G401.6 (cell line): ENCODE results near the gene FBXO34.

Experiments
- FAIRE-seq: peaks from 2 replicates; lab custom pipeline; 2012; peaks lifted over from hg19 to GRCh38; lab: Jason Lieb, UNC

Gene FBXO34

GRCh38 chr14:55270832-55271571 lies at the start of gene FBXO34:
FBXO34 (plus strand) TSS chr14:55271421; CDS start chr14:55350391, 78,970 bp downstream.
- peak; percentile 97 for FAIRE-seq

DNA sequence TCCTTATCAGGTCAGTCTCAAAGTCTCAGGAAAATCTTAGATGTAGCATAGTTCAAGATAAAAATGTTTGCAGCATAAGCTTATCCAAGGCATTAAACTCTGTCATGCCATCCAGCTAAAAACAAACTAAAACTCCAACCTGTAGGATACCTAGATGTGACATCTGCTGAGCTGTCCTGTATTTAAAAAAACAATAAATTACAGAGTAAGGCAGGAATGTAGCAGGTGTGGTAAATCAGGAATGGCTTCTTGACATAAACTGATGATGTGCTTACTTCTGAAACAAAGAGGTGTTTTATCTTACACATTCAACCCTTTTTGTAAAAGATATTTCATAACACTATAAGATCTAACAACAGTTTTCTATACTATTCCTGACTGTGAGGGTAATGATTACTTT lies 49.3 kb upstream of the FBXO34 start:
- FAIRE-seq, result no peak

DNA sequence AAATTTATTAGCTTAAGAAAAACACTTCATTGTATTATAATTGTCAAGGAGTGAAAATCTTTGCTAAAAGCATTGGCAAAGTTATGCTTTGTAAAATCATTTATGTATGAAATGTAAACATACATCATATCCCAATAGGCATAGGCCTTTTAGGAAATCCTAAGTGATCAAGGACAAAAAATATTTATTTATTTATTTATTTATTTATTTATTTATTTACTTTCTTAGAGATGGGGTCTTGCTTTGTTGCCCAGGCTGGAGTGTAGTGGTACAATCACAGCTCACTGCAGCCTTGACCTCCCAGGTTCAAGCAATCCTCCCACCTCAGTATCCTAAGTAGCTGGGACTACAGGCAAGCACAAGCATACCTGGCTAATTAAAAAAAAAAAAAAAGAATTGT lies 47.9 kb upstream of the FBXO34 start:
- FAIRE-seq, result peak; percentile 8

GRCh38 chr14:55228261-55228660 lies 43.0 kb upstream of the FBXO34 start:
- no peak for FAIRE-seq

DNA sequence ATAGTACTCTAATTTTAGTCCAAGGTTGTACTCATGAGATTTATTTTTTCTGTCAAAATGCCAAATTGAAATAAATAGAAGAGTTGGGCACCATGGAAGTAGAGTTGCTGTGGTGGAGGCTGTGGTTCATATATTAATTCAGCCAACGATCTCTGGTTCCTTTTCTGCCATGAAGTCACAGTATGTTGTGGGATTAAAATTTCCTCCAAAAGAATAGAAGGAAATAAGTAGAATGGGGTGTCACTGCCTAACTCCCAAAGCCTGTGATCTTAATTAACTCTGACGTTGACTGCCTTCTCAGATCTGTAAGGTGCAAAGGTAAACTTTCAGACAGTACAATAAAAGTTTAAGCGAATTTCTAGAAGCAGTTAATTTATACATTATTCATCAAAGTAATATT lies 37.6 kb upstream of the FBXO34 start:
- no peak for FAIRE-seq

DNA sequence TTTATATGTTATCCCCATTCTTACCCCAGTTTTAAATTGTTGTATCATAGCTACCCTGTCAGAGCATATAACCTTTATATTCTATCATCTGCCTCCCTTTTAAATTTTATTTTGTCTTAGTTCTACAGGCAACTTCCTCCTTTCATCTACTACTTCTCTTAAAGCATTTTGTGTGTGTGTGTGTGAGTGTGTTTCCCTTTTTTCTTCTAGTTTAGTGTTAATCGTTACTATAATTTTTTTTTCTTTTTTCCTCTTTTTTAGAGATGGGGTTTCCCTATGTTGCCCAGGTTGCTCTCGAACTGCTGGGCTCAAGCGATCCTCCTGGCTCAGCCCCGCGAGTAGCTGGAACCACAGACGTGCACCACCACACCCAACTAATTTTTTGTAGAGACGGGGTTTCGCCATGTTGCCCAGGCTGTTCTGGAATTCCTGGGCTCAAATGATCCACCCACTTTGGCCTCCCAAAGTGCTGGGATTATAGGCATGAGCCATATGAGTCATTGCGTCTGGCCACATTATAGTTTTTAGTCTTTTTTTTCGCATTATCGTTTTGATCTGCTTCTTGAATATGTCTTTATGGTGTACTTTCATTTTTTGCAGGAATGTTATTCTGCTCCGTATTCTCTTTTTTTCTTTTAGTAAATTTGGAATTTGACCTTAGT lies 33.1 kb upstream of the FBXO34 start:
- FAIRE-seq, result no peak

- no peak for FAIRE-seq
Measured at GRCh38 chr14:55239320-55239719, 31.9 kb upstream of the FBXO34 start.

- FAIRE-seq, result no peak
Measured at GRCh38 chr14:55240526-55241178, 30.6 kb upstream of the FBXO34 start.

DNA sequence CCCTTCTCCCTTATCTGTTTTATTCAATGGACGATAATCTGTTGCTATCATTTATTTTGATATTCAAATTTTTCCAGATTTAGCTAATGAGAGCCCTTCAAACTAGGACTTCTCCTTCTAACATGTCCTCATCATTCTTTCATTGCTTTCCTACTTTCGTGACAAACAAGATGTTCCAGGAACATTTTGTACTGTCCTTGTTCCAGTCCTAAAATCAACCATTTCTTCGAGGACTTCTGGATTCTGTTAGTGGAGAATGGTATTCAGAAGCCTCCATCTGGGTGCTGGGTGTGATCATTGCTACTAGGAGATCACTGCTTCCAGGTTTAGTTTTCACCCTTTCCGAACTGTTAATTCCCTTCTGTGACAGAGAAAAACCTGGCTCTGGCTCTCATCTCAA lies 29.5 kb upstream of the FBXO34 start:
- no peak for FAIRE-seq

DNA sequence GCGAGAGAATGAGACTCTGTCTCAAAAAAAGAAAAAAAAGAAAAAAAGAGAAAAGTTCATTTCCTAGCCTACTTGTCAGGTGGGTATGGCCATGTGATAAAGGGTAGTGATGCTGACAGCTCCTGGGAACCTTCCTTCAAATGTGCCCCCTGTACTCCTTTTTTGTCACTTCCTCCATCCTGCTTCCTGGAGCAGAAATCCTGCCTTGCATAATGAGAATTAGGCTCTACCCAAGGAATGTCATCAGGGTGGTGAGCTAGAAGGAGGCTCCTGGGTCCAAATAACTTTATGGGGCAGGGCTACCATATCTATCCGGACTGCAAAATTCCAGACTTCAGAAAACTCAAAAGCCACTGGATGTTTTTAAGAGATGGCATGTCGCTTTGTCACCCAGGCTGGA lies 27.8 kb upstream of the FBXO34 start:
- no peak for FAIRE-seq

- no peak for FAIRE-seq
Measured at GRCh38 chr14:55243813-55244212, 27.4 kb upstream of the FBXO34 start.

- peak; percentile 86 for FAIRE-seq
Measured at GRCh38 chr14:55245657-55246268, 25.5 kb upstream of the FBXO34 start.

DNA sequence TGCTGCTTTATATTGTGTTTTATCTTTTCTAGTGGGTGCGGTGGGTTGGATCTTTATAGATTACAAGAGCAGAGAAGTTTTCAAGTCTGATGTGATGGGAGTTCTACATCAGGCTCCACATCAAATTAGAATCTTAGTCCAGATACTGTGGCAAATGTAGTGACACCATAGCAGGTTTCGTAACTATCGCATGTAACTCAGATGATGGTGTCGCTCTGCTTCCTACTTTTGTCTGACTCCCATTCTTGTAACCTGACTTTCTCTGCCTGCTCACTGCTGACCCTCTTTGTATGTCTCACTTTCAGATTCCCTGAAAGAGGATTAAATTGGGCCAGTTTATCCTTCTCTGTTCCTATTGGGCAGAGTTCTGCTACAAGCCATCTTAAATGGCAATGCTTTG lies 22.8 kb upstream of the FBXO34 start:
- no peak for FAIRE-seq

- no peak for FAIRE-seq
Measured at GRCh38 chr14:55249423-55249822, 21.8 kb upstream of the FBXO34 start.

DNA sequence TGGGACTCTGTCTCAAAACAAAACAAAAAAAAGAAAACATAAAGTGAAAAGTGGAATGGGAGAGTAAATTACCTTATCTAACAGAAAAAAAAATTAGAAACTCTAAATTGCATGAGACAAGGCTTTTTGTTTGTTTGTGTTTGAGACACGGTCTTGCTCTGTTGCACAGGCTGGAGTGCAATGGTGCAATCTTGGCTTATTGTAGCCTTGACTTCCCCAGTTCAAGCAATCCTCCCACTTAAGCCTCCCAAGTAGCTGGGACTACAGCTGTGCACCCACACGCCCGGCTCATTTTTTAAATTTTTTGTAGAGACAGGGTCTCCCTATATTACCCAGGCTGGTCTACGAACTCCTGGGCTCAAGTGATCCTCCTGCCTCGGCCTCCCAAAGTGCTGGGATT lies 17.9 kb upstream of the FBXO34 start:
- no peak for FAIRE-seq

GRCh38 chr14:55254581-55254980 lies 16.6 kb upstream of the FBXO34 start:
- FAIRE-seq, result no peak

GRCh38 chr14:55255979-55256378 lies 15.2 kb upstream of the FBXO34 start:
- no peak for FAIRE-seq

DNA sequence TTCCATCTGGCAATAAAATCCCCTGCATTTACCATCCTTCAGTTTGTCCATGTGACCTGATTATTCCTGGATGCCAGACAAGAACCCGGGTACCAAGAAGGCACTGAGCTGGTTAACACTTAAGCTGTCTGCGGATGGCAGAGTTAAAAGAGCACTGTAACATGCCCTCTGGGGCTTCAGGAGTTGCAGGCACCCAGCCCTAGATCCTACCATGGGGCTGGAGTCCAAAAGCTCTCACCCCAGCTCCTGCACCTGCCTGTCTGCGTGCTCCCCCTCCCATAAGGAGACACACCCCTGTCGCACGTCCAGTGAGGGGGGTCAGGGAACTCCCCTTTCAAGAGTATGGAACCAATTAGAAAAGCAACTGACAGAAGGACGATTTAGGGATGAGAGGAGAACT lies 14.6 kb upstream of the FBXO34 start:
- FAIRE-seq, result no peak

GRCh38 chr14:55265197-55265596 lies 6.0 kb upstream of the FBXO34 start:
- no peak for FAIRE-seq

DNA sequence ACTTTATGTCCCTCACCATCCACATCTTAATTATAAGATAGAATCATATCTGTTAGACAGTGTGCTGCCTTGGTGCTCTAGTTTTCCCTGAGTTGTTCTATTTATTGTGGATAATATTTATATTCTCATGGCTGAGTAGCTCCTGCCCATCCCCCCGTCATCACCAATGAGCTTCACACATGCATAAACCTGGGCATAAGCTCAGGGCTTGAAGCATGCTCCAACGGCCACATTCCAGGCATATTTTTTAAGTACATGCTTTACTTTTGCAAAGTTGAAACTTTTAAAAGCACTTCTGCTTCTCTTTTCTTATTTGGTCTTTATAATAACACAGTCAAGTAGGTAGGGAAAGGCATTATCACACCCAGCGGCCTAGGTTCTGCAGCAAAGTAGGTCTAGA lies 3.4 kb upstream of the FBXO34 start:
- FAIRE-seq, result no peak

GRCh38 chr14:55271572-55272298 lies 514 bp downstream of the FBXO34 start:
- FAIRE-seq, result no peak

- FAIRE-seq, result no peak
Measured at GRCh38 chr14:55272387-55272786, 1.2 kb downstream of the FBXO34 start.
